Breast epithelium (tissue), 3 donors: ENCODE results near the gene PIK3CA.

ENCODE experiments used
- CTCF ChIP-seq, 3 donors: fragments of 450-650 bp; IDR thresholded peaks; one replicate each; pipeline ENCODE4 v1.5.1; 2016 to 2017; ENCODE audit warnings: antibody characterized with exemption in 3 of 3, mild to moderate bottlenecking in 3 of 3, moderate library complexity in 3 of 3
- POLR2AphosphoS5 ChIP-seq, 3 donors: sonication (generic); formaldehyde crosslinking; IDR thresholded peaks; one replicate each; pipeline ENCODE4 v1.6.1; 2017; ENCODE audit warnings: antibody characterized with exemption in 3 of 3

- TF ChIP-seq POLR2AphosphoS5 (IDR thresholded peaks at IDR 0.05): no peak
- no peak for TF ChIP-seq CTCF (IDR thresholded peaks at IDR 0.05)
These were observed 84.9 kb downstream of the PIK3CA start for GRCh38 chr3:179233043-179233442.
